NCI-H1694 (cell line): ENCODE data around the gene ALG3.

ENCODE experiments used
- DNase-seq: peaks from one replicate; lab custom pipeline; 2025; lab: John Stamatoyannopoulos, UW

Gene ALG3

DNA sequence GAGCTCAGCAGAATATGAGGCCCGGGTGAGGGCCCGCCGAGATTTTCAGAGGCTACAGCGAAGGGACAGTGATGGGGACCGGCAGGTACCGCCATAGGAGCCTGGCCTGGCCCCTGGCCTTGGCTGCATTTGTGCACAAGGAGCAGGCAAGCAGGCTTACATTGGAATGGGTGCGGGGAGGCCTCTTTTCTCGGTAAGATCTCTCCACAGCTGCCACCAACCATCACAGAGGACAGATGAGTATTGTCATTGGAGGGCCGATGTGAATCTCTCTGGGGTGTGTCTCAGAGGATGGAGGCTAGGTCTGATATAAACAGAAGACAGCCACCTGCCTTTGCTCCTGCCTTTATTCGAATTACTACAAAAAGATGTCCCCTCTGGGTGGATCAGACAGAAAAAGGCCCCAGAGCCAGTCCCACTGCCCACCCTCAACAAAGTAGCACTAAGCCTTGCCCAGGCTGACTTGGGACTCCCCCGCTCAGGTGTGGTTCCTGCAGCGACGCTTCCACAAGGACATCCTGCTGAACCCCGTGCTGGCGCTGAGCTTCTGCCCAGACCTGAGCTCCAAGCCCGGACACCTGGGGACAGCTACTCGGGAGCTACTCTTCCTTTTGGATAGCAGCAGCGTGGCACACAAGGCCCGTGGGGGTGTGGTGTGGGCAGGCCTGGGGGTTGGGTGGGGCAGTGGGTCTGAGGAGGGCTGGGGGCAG, 13.9 kb downstream of the ALG3 start:
- no peak for DNase-seq

GRCh38 chr3:184234224-184234623, 14.5 kb downstream of the ALG3 start:
- DNase-seq: no peak

GRCh38 chr3:184233127-184233843, 15.5 kb downstream of the ALG3 start:
- DNase-seq: no peak

GRCh38 chr3:184231671-184232070, 17.1 kb downstream of the ALG3 start:
- no peak for DNase-seq

DNA sequence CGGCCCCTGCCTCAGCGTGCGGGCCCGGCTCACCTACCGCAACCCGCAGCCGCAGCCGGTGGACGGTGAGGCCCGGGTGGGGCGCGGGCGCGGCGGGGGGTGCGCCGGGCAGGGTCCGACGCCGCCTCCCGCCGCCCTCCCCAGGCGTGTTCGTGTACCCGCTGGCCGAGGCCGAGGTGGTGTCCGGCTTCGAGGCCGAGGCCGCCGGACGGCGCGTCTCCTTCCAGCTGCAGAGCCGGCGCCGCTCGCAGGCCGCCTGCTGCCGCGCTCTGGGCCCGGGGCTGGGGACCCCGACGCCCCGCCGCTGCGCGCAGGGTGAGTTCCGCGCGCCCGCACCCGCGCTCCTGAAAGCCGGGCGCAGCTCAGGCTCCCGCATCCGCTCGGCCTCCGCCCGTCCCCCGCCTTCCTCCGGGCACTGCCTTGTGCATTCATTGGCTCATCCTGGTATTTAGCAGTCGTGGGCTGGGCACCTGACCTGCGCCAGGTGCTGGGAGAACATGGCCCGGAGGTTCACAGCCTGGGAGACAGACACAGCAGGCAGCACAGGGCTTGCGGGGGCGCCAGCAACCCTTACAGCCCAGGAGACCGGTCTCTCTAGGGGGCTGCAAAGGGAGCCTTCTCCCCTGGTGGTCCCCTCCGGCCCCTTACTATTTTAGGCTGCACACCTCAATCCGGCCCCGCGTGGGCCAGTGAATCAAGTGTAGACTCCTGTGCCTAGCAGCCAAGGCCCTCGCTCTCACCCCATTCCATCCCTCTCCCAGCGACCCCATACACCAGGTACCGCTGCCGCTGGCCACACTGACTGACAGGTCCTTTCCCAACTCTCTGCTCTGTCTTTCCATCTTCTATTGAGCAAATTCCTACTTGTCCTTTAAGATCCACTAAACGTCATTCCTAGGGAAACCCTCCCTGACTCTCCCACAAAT, 17.9 kb downstream of the ALG3 start:
- no peak for DNase-seq

GRCh38 chr3:184230081-184230602, 18.6 kb downstream of the ALG3 start:
- DNase-seq: no peak

- peak; percentile 55 for DNase-seq
Observed at GRCh38 chr3:184229394-184230080, 19.2 kb downstream of the ALG3 start, which contains the start of gene VWA5B2. Gene VWA5B2 (plus strand): TSS chr3:184229585. CDS start chr3:184230529, 944 bp downstream.

DNA sequence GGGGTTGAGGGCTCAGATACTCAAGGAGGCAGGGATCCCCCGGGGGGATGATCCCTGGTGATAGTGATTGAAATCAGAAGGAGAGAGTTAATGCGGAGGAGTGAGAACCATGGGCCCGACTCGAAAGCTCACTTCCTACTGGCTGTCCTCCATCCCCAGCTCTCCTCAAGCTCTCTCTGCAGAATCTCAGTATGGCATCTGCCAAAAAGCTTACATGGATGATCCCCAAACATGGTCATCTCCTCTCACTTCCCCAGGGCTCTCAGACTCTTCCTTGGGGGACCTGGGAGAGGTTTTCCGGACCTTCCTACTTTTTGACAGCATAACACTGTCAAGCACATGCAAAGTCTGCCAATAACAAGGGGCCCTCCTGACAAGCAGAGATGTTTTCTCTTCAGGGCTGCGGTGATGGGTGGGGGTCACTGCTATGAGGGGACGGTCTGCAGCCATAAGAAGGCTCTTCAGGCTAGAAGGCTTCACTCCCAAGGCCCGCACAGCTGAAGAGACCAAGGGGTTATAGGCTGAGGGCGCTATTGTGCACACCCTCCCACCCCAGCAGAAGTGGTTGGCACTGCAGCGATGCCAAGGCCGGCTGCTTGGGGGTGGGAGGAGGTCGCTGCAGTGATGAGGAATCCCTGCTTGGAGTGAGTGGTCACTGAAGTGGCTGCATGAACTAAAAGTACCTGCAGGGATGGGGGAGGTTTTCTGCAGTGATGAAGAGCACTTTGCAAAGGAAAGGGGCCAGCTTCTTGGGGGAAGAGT, 20.2 kb downstream of the ALG3 start:
- DNase-seq: no peak

GRCh38 chr3:184227481-184227935, 21.3 kb downstream of the ALG3 start:
- DNase-seq: peak; percentile 51

GRCh38 chr3:184223946-184224345, 24.8 kb downstream of the ALG3 start:
- no peak for DNase-seq

DNA sequence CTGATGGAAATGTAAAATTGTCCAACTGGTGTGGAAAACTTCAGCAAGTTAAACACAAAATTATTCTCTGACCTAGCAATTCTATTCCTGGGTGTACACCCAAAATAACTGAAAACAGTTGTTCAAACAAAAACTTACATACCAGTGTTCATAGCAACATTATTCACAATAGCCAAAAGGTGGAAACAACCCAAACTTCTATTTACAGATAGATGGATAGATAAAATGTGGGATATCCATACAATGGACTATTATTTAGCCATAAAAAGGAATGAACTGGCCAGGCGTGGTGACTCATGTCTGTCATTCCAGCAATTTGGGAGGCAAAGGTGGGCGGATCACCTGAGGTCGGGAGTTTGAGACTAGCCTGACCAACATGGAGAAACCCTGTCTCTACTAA, 26.2 kb downstream of the ALG3 start:
- DNase-seq: no peak

DNA sequence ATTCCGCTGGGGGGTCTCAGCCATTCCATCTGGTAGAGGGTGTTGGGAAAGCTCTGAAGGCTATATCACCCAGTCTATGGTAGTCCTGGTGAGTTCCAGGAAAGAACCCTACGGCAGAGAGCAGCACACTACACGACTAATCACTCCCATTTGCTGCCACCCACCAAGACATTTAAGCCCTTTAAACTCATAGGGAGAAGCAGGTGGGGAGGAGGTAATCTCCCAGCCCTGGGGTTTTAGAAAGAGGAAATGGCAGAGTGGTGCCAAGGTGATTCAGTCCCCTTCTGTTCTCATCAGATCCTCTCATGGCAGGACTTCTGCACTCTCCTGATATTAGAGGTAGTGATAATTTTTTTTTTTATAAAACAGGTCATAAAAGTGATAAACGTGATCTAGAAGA, 29.9 kb downstream of the ALG3 start:
- no peak for DNase-seq

DNA sequence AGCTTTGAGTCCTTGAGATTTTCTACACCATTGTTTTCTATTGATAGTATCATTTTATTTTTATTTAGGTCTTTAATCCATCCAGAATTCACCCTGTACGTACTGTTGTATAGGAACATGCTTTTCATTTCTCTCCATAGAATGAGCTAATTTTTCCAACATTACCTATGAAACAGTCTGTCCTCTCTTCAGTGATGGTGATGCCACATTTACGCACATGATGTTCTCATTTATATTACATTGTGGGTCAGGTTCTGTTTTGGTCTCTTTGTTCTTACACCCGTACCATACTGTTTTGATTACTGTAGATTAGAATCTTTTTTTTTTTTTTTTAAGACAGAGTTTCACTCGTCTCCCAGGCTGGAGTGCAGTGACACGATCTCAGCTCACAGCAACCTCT, 37.0 kb downstream of the ALG3 start:
- DNase-seq: no peak

DNA sequence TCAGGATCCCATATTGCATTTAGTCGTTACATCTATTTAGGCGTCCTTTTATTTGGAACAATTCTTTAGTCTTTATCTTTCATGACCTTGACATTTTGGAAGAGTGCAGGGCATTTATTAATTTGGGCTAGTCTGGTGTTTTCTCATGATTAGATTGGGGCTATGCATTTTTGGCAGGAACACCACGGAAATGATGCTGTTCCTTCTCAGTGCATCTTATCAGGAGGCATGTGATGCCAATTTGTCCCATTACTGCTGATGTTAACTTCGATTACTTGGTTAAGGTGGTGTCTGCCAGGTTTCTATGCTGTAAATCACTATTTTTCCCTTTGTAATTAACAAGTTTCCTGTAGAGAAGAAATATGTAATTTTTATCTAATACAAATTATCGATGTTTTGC, 37.5 kb downstream of the ALG3 start:
- no peak for DNase-seq

DNA sequence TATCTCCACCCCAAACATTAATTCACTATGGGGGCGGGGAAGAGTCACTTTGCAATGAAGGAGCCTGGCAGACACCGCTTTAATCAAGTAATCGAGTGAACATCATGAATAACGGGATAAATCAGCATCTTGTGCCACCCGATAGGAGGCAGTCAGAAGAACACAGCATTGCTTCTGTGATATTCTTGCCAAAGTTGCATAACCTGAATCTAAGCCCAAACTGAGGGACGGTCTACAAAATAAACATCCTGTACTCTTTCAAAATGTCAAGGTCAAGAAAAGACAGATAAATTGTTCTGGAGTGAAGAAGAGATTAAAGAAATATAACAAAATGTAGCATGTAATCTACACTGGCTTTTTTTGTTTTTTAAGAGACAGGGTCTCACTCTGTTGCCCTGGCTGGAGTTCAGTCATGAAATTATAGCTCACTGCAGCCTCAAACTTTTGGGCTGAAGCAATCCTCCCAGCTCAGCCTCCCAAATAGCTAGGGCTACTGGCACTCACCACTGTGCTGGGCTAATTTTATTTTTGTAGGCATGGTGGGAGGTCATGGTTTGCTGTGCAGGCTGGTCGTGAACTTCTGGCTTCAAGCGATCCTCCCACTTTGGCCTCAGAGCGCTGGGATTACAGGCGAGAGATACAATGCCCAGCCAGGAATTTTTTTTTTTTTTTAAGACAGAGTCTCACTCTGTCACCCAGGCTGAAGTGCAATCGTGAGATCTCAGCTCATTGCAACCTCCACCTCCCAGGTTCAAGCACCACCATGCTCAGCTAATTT, 39.4 kb downstream of the ALG3 start:
- no peak for DNase-seq

GRCh38 chr3:184203526-184203925, 45.2 kb downstream of the ALG3 start:
- no peak for DNase-seq

- no peak for DNase-seq
Observed at GRCh38 chr3:184200825-184201224, 47.9 kb downstream of the ALG3 start.

- DNase-seq: no peak
Observed at GRCh38 chr3:184198509-184198908, 50.3 kb downstream of the ALG3 start.

- DNase-seq: no peak
Observed at GRCh38 chr3:184196536-184196935, 52.2 kb downstream of the ALG3 start.

- no peak for DNase-seq
Observed at GRCh38 chr3:184193991-184194539, 54.7 kb downstream of the ALG3 start.
